Astrocyte (in vitro differentiated cells and primary cell): ENCODE results near the gene BTF3.

ENCODE experiments used
- CTCF ChIP-seq: IDR thresholded peaks from 2 replicates; pipeline ENCODE4 v1.5.1; 2011; ENCODE audit warnings: low read depth, mild to moderate bottlenecking, inconsistent platforms, low read length, moderate library complexity; ENCODE audit not compliant: insufficient read depth
- EZH2 ChIP-seq: IDR thresholded peaks from 2 replicates; pipeline ENCODE4 v1.6.1; 2012; ENCODE audit warnings: mild to moderate bottlenecking, low read length, inconsistent platforms; ENCODE audit not compliant: insufficient read depth

DNA sequence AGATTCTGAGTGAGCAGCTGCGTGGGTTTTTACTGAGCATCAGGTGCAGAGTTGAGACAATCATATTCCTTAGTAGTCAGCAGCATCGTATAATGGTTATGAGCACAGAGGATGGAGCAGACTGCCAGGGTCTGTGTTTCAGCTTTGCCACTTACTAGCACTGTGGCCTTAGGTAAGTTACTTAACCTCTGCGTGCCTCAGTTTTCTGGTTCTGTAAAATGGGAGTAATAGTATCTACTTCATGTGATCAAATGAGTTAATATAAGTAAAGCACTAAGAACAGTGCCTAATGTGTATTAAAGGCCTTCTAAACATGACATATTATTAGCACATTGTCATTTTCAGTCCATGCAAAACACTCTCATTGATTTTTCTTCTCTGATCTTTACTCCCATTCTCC, 4.8 kb upstream of the BTF3 start:
- TF ChIP-seq CTCF, result no peak
- TF ChIP-seq EZH2, result no peak
